H1 (cell line): ENCODE data around the gene TFPT. TPM values are rescaled to one million over a fixed set of nuclear protein-coding genes. Genes with fewer than 3 reads are reported as not detected.

ENCODE experiments used
- CTCF ChIA-PET: fragments of 300-600 bp; sonication (Branson Sonifier 250); formaldehyde crosslinking; loops from one replicate; lab custom pipeline; 2021; ENCODE audit not compliant: partially characterized antibody; lab: Charles Lee
- POLR2A ChIA-PET: fragments of 300-600 bp; sonication (Branson Sonifier 250); formaldehyde crosslinking; loops from one replicate; lab custom pipeline; 2021; ENCODE audit warnings: inconsistent platforms; ENCODE audit not compliant: partially characterized antibody; lab: Charles Lee
- DNase-seq, 2 experiments: peaks; one replicate each; pipeline versions ENCODE4 v3.0.0 to v3.0.0-alpha.2; 2010 to 2022; ENCODE audit warnings: low spot score in 2 of 2, low read depth in 1 of 2, mixed read lengths in 1 of 2
- FAIRE-seq: peaks from 2 replicates; lab custom pipeline; 2011; peaks lifted over from hg19 to GRCh38; lab: Jason Lieb, UNC
- H2AFZ ChIP-seq: 2 replicates; pipeline ENCODE4 v1.8.1; 2012; ENCODE audit warnings: low read length, inconsistent platforms
- H2AK5ac ChIP-seq: 2 replicates; pipeline ENCODE4 v1.6.1; 2013; ENCODE audit warnings: low read depth, low read length
- H2BK120ac ChIP-seq: replicated peaks from 2 replicates; pipeline ENCODE3; 2013; ENCODE audit warnings: low read depth, low read length, inconsistent platforms
- H2BK12ac ChIP-seq: 2 replicates; pipeline ENCODE4 v1.6.1; 2013; ENCODE audit warnings: low read depth, low read length
- H2BK15ac ChIP-seq: 2 replicates; pipeline ENCODE4 v1.6.1; 2013; ENCODE audit warnings: low read length
- H2BK20ac ChIP-seq: 2 replicates; pipeline ENCODE4 v1.6.1; 2013; ENCODE audit warnings: low read length
- H2BK5ac ChIP-seq: 2 replicates; pipeline ENCODE4 v1.6.1; 2013; ENCODE audit warnings: low read depth, low read length
- H3K14ac ChIP-seq: 2 replicates; pipeline ENCODE4 v1.6.1; 2013; ENCODE audit warnings: inconsistent platforms; ENCODE audit not compliant: insufficient read length
- H3K18ac ChIP-seq: 2 replicates; pipeline ENCODE4 v1.6.1; 2013; ENCODE audit warnings: low read length; ENCODE audit errors: extremely low read depth
- H3K23ac ChIP-seq: 2 replicates; pipeline ENCODE4 v1.6.1; 2013; ENCODE audit warnings: inconsistent platforms; ENCODE audit not compliant: insufficient read length
- H3K23me2 ChIP-seq: 2 replicates; pipeline ENCODE4 v1.6.1; 2013; ENCODE audit warnings: low read depth, low read length
- H3K27ac ChIP-seq: 2 replicates; pipeline ENCODE4 v1.6.1; 2011; ENCODE audit warnings: low read depth, low read length, inconsistent platforms
- H3K27me3 ChIP-seq, 4 experiments: replicated peaks in 1 of 4; 1 replicate in 1 of 4; 2 replicates in 3 of 4; pipeline versions ENCODE4 v1.6.1 to v1.8.1; 2011 to 2013; ENCODE audit warnings: low read length in 3 of 4, mild to moderate bottlenecking in 3 of 4, inconsistent platforms in 2 of 4, mixed read lengths in 2 of 4, moderate library complexity in 1 of 4; ENCODE audit not compliant: control insufficient read depth in 3 of 4, insufficient read depth in 3 of 4; ENCODE audit errors: extremely low read depth in 1 of 4
- H3K36me3 ChIP-seq, 4 experiments: 2 replicates each; pipeline versions ENCODE4 v1.6.1 to v1.8.1; 2011 to 2013; ENCODE audit warnings: mild to moderate bottlenecking in 4 of 4, low read length in 3 of 4, moderate library complexity in 2 of 4, control low read depth in 1 of 4, inconsistent platforms in 1 of 4; ENCODE audit not compliant: insufficient read depth in 4 of 4, control insufficient read depth in 2 of 4
- H3K4ac ChIP-seq: replicated peaks from 2 replicates; pipeline ENCODE3; 2013; ENCODE audit warnings: low read length, low read depth, mixed read lengths, inconsistent platforms; ENCODE audit not compliant: insufficient read length
- H3K4me1 ChIP-seq, 4 experiments: replicated peaks in 1 of 4; 1 replicate in 1 of 4; 2 replicates in 3 of 4; pipeline versions ENCODE4 v1.6.1 to v1.8.1; 2011 to 2013; ENCODE audit warnings: low read length in 3 of 4, inconsistent platforms in 2 of 4, mixed read lengths in 1 of 4; ENCODE audit not compliant: insufficient read depth in 4 of 4, control insufficient read depth in 3 of 4
- H3K4me2 ChIP-seq, 2 experiments: 2 replicates each; pipeline versions ENCODE4 v1.6.1 to v1.8.1; 2011 to 2013; ENCODE audit warnings: low read depth in 2 of 2, low read length in 2 of 2, control low read depth in 1 of 2, inconsistent platforms in 1 of 2, mild to moderate bottlenecking in 1 of 2; ENCODE audit not compliant: insufficient read depth in 1 of 2
- H3K4me3 ChIP-seq, 4 experiments: fragments of 200-600, 300-600 bp in 1 of 4; sonication (generic), shearing (Covaris generic), sonication (Bioruptor Twin) in 1 of 4; 2 replicates each; pipeline versions ENCODE4 v1.5.1 to v1.8.1; 2011 to 2016; ENCODE audit warnings: low read length in 4 of 4, low read depth in 3 of 4, control low read depth in 2 of 4, inconsistent platforms in 2 of 4, mild to moderate bottlenecking in 2 of 4, mixed read lengths in 1 of 4, moderate library complexity in 1 of 4; ENCODE audit not compliant: insufficient read depth in 2 of 4; ENCODE audit errors: extremely low read depth in 1 of 4
- H3K56ac ChIP-seq: replicated peaks from 2 replicates; pipeline ENCODE3; 2013; ENCODE audit warnings: low read depth, mild to moderate bottlenecking, mixed read lengths, low read length, inconsistent platforms; ENCODE audit not compliant: insufficient read length
- H3K79me1 ChIP-seq: 2 replicates; pipeline ENCODE4 v1.6.1; 2013; ENCODE audit warnings: low read depth, low read length, control low read depth
- H3K79me2 ChIP-seq, 2 experiments: 2 replicates each; pipeline versions ENCODE4 v1.6.1 to v1.8.1; 2012 to 2013; ENCODE audit warnings: low read length in 2 of 2, mild to moderate bottlenecking in 2 of 2, inconsistent platforms in 1 of 2; ENCODE audit not compliant: insufficient read depth in 2 of 2, control insufficient read depth in 1 of 2
- H3K9ac ChIP-seq, 4 experiments: replicated peaks in 1 of 4; 1 replicate in 1 of 4; 2 replicates in 3 of 4; pipeline versions ENCODE4 v1.6.1 to v1.8.1; 2011 to 2013; ENCODE audit warnings: low read depth in 3 of 4, low read length in 3 of 4, control low read depth in 2 of 4, mild to moderate bottlenecking in 2 of 4, moderate library complexity in 2 of 4, inconsistent platforms in 1 of 4; ENCODE audit errors: extremely low read depth in 1 of 4
- H3K9me3 ChIP-seq, 2 experiments: 2 replicates each; pipeline versions ENCODE4 v1.6.1 to v1.8.1; 2012 to 2013; ENCODE audit warnings: mild to moderate bottlenecking in 2 of 2, moderate library complexity in 2 of 2, control low read depth in 1 of 2, inconsistent platforms in 1 of 2, low read depth in 1 of 2, low read length in 1 of 2, mixed read lengths in 1 of 2; ENCODE audit not compliant: insufficient read depth in 2 of 2
- H4K20me1 ChIP-seq, 2 experiments: replicated peaks in 1 of 2; 2 replicates each; pipeline versions ENCODE3 to v1.8.1; 2011 to 2013; ENCODE audit warnings: inconsistent platforms in 2 of 2, low read length in 2 of 2, mild to moderate bottlenecking in 1 of 2; ENCODE audit not compliant: insufficient read depth in 2 of 2, control insufficient read depth in 1 of 2
- H4K5ac ChIP-seq: 2 replicates; pipeline ENCODE4 v1.6.1; 2013; ENCODE audit warnings: low read length, low read depth, mixed read lengths, inconsistent platforms; ENCODE audit not compliant: insufficient read length
- H4K8ac ChIP-seq: 2 replicates; pipeline ENCODE4 v1.8.0; 2013; ENCODE audit warnings: mild to moderate bottlenecking, moderate library complexity, low read length, inconsistent platforms; ENCODE audit not compliant: insufficient read depth; ENCODE audit errors: extremely low read depth
- H4K91ac ChIP-seq: replicated peaks from 2 replicates; pipeline ENCODE3; 2013; ENCODE audit warnings: low read length, mixed read lengths, inconsistent platforms; ENCODE audit not compliant: insufficient read length
- CBX5 ChIP-seq: fragments of 300-800, 300-1000 bp; sonication (generic); IDR thresholded peaks from 2 replicates; pipeline ENCODE4 v1.7.1; 2016; ENCODE audit warnings: antibody characterized with exemption, low read length, low read depth
- E2F6 ChIP-seq: IDR thresholded peaks from 2 replicates; pipeline ENCODE4 v1.6.1; 2012; ENCODE audit warnings: inconsistent platforms
- EP300 ChIP-seq, 2 experiments: IDR thresholded peaks; 1 replicate in 1 of 2; 2 replicates in 1 of 2; pipeline ENCODE4 v1.6.1; 2011 to 2012; ENCODE audit warnings: low read depth in 2 of 2, low read length in 2 of 2, mild to moderate bottlenecking in 2 of 2, borderline replicate concordance in 1 of 2, inconsistent platforms in 1 of 2, moderate library complexity in 1 of 2
- EZH2 ChIP-seq: fragments of 200-600 bp; sonication (generic); IDR thresholded peaks from 2 replicates; pipeline ENCODE4 v1.7.1; 2012; ENCODE audit warnings: low read depth, mild to moderate bottlenecking, moderate library complexity, low read length, inconsistent platforms; ENCODE audit not compliant: severe bottlenecking
- HDAC6 ChIP-seq: IDR thresholded peaks from one replicate; pipeline ENCODE4 v1.7.1; 2012; ENCODE audit warnings: low read depth, mild to moderate bottlenecking, inconsistent platforms, low read length, moderate library complexity
- JUND ChIP-seq: IDR thresholded peaks from 2 replicates; pipeline ENCODE4 v1.6.1; 2011; ENCODE audit warnings: mild to moderate bottlenecking, improper control_type of control experiment, low read length
- NRF1 ChIP-seq: IDR thresholded peaks from 2 replicates; pipeline ENCODE4 v1.6.1; 2011; ENCODE audit warnings: mild to moderate bottlenecking, low read depth, low read length, improper control_type of control experiment
- POLR2AphosphoS5 ChIP-seq: IDR thresholded peaks from 2 replicates; pipeline ENCODE4 v1.6.1; 2011; ENCODE audit warnings: low read depth, low read length
- RAD21 ChIP-seq, 2 experiments: IDR thresholded peaks in 1 of 2; conservative IDR thresholded peaks in 1 of 2; 2 replicates each; pipeline ENCODE4 v1.6.1; 2011; ENCODE audit warnings: low read depth in 2 of 2, low read length in 2 of 2, improper control_type of control experiment in 1 of 2, inconsistent platforms in 1 of 2, mild to moderate bottlenecking in 1 of 2, moderate library complexity in 1 of 2
- RFX5 ChIP-seq: IDR thresholded peaks from 2 replicates; pipeline ENCODE4 v1.6.1; 2011; ENCODE audit warnings: low read depth, low read length, improper control_type of control experiment, borderline replicate concordance
- TAF7 ChIP-seq: optimal IDR thresholded peaks from 2 replicates; pipeline ENCODE3; 2011; ENCODE audit warnings: low read depth, mild to moderate bottlenecking, inconsistent platforms, low read length, moderate library complexity, borderline replicate concordance
- TBP ChIP-seq: IDR thresholded peaks from 2 replicates; pipeline ENCODE4 v1.6.1; 2011; ENCODE audit warnings: low read depth, low read length, improper control_type of control experiment
- WGBS, 2 experiments: shearing (Covaris generic) in 1 of 2; methylation state at CpG; one replicate each; pipeline versions ENCODE4 v1.1.6 to v1.1.7; 2013 to 2015; ENCODE audit warnings: low lambda C conversion rate in 2 of 2, mixed read lengths in 2 of 2, inconsistent platforms in 1 of 2, low coverage in 1 of 2, missing lambda C conversion rate in 1 of 2; ENCODE audit not compliant: insufficient replicate concordance in 2 of 2, insufficient coverage in 1 of 2, insufficient read length in 1 of 2; ENCODE audit errors: extremely low coverage in 1 of 2, missing lambda C conversion rate in 1 of 2; 5-methylcytosine and 5-hydroxymethylcytosine counted together
- polyA plus RNA-seq, 7 experiments: library from polyadenylated mRNA; depleted of rRNA in 3 of 7; stranded (reverse) in 5 of 7; unstranded in 2 of 7; fragments of >200 nt in 5 of 7; fragments of 200-250 nt in 2 of 7; gene quantifications; 1 replicate in 5 of 7; 2 replicates in 1 of 7; 4 replicates in 1 of 7; pipeline versions ENCODE4 v1.2.1 to v1.2.3, GENCODE V29; 2011 to 2013; ENCODE audit warnings: missing spikeins in 2 of 7, mixed read lengths in 2 of 7
- total RNA-seq: library from RNA; stranded (reverse); fragmentation: NEBNext Ultra II Directional; extraction: Animal tissue kit (Norgen Biotek cat#: 25700); gene quantifications from 2 replicates; pipeline ENCODE4 v1.2.1, GENCODE V29; 2021

The TFPT gene
- total and polyA plus RNA-seq, 2 of the 8 experiments (the other 6 are each of a cell fraction or from before 2014, with no cell fraction given) = 10.4 to 17.7 TPM

- H3K14ac ChIP-seq = no peak overlapping the region
- no peak overlapping the region for H2AK5ac ChIP-seq
- CTCF ChIA-PET = interaction anchor here (0.8 kb wide), 1 partner anchor 18 kb away, joined by 3 read pairs; the partner anchor contains the start of gene LENG1
- no peak overlapping the region for H3K4me3 ChIP-seq
- no peak overlapping the region for H3K9ac ChIP-seq
- H2BK5ac ChIP-seq = no peak overlapping the region
- no peak overlapping the region for H3K56ac ChIP-seq
- H3K4ac ChIP-seq = no peak overlapping the region
- H3K36me3 ChIP-seq = peaks cover 29 to 48% (median 42%) of the 10 kb centered on the region in 4 experiments
- H3K27me3 ChIP-seq = no peaks in the 10 kb centered on the region
- H3K4me2 ChIP-seq = no peak overlapping the region
- no peak overlapping the region for H2BK15ac ChIP-seq
- FAIRE-seq (no peak), DNase-seq (no peak)
- H2BK120ac ChIP-seq = no peak overlapping the region
- no peak overlapping the region for H4K8ac ChIP-seq
- no peak overlapping the region for H2BK12ac ChIP-seq
- H4K20me1 ChIP-seq = peaks cover 36 to 52% of the 10 kb centered on the region in 2 experiments
- WGBS, 2 experiments = 91% methylated on average over 3 of the region's 3 CpGs; no CpG with 5 or more reads in 1 of the 2 experiments
- peaks cover 23% of the 10 kb centered on the region for H3K79me1 ChIP-seq
- H3K18ac ChIP-seq = no peak overlapping the region
- peaks cover 0 to 22% (median 7%) of the 10 kb centered on the region in 4 experiments; a peak in 5 of 7 replicates for H3K4me1 ChIP-seq
- no peak for TF ChIP-seq TBP
- no peak for TF ChIP-seq RAD21 (IDR thresholded peaks at IDR 0.05 in 1 of 2, conservative IDR thresholded peaks at IDR 0.05 in 1 of 2; ENCODE audit: low read depth in 2 of 2, low read length in 2 of 2)
- TF ChIP-seq JUND = no peak
- TF ChIP-seq E2F6 = no peak
- no peak for TF ChIP-seq CBX5
- no peak for TF ChIP-seq HDAC6
- TF ChIP-seq RFX5 = no peak
- no peak for TF ChIP-seq POLR2AphosphoS5
- TF ChIP-seq EZH2 = no peak
- TF ChIP-seq EP300 (IDR thresholded peaks at IDR 0.05; ENCODE audit: borderline replicate concordance in 1 of 2, low read depth in 2 of 2, low read length in 2 of 2) = no peak
- TF ChIP-seq TAF7 = no peak
- no peak for TF ChIP-seq NRF1
- no peak overlapping the region for H3K23ac ChIP-seq
- no peaks in the 10 kb centered on the region for H3K9me3 ChIP-seq
- peaks cover 27 to 50% of the 10 kb centered on the region in 2 experiments for H3K79me2 ChIP-seq
- no peak overlapping the region for H4K5ac ChIP-seq
- H2AFZ ChIP-seq = no peak overlapping the region
- peaks cover 8% of the 10 kb centered on the region for H3K23me2 ChIP-seq
- H2BK20ac ChIP-seq = no peak overlapping the region
- H4K91ac ChIP-seq = no peak overlapping the region
- H3K27ac ChIP-seq = no peak overlapping the region
- POLR2A ChIA-PET = interaction anchor here (1.8 to 15.7 kb wide), 2 partner anchors 13 to 26 kb away, joined by 5 to 348 read pairs; partner anchors contain the start of genes LENG1, PRPF31 and TFPT
Observed at GRCh38 chr19:54141356-54141755, 25.9 kb upstream of the TFPT start.
